GM12878 (cell line): Measurements from ENCODE around the gene TPD52L2. TPM values are rescaled to one million over a fixed set of nuclear protein-coding genes. Genes with fewer than 3 reads are reported as not detected.

Experiments
- ATAC-seq: fragments of 200-7000 bp; cut with Tn5 transposase; 3 replicates; pipeline ENCODE4 v1.9.1; 2020; ENCODE audit warnings: mild to moderate bottlenecking, moderate library complexity
- BruUV-seq: library from RNA; stranded (reverse); fragments of 400-500 nt; replicated peaks from 2 replicates; lab custom pipeline; 2021; lab: Mats Ljungman, UMichigan
- CTCF ChIA-PET: fragments of 300-600 bp; sonication (Branson Sonifier 250); formaldehyde crosslinking; extraction: SDS; loops from one replicate; lab custom pipeline; 2021; ENCODE audit warnings: inconsistent platforms; lab: Yijun Ruan, JAX
- POLR2A ChIA-PET: fragments of 350-600 bp; formaldehyde crosslinking; extraction: SDS; loops from one replicate; lab custom pipeline; 2021; ENCODE audit warnings: inconsistent platforms; lab: Charles Lee
- RAD21 ChIA-PET: fragments of 300-600 bp; sonication (Branson Sonifier 250); formaldehyde crosslinking; loops from one replicate; lab custom pipeline; 2023; ENCODE audit warnings: antibody characterized with exemption; ENCODE audit not compliant: unreplicated experiment; lab: Charles Lee
- SMC1A ChIA-PET: fragments of 300-600 bp; sonication (Branson Sonifier 250); formaldehyde crosslinking; loops from one replicate; lab custom pipeline; 2023; ENCODE audit not compliant: unreplicated experiment, uncharacterized antibody; lab: Charles Lee
- DNase-seq: peaks from one replicate; pipeline ENCODE4 v3.0.0-alpha.2; 2011; ENCODE audit warnings: low read depth, low spot score
- FAIRE-seq: peaks from 3 replicates; lab custom pipeline; 2011; peaks lifted over from hg19 to GRCh38; lab: Jason Lieb, UNC
- H2AFZ ChIP-seq: 2 replicates; pipeline ENCODE4 v1.6.0; 2011; ENCODE audit warnings: low read depth, low read length, control low read depth; ENCODE audit not compliant: control insufficient read depth
- H3K27ac ChIP-seq: 2 replicates; pipeline ENCODE4 v1.5.1; 2011; ENCODE audit warnings: control low read depth; ENCODE audit not compliant: control insufficient read depth, insufficient read depth
- H3K27me3 ChIP-seq, 2 experiments: replicated peaks in 1 of 2; 2 replicates each; pipeline versions ENCODE4 v1.6.0 to v1.6.1; 2011; ENCODE audit warnings: low read length in 1 of 2; ENCODE audit not compliant: control insufficient read depth in 2 of 2, insufficient read depth in 2 of 2
- H3K36me3 ChIP-seq, 2 experiments: 2 replicates each; pipeline ENCODE4 v1.5.1; 2011; ENCODE audit warnings: low read length in 1 of 2; ENCODE audit not compliant: control insufficient read depth in 2 of 2, insufficient read depth in 2 of 2
- H3K4me1 ChIP-seq: 2 replicates; pipeline ENCODE4 v1.6.1; 2011; ENCODE audit warnings: mild to moderate bottlenecking, low read length, moderate library complexity, mixed read lengths; ENCODE audit not compliant: control insufficient read depth, insufficient read depth
- H3K4me2 ChIP-seq: 2 replicates; pipeline ENCODE4 v1.6.0; 2011; ENCODE audit warnings: control low read depth; ENCODE audit not compliant: control insufficient read depth, insufficient read depth
- H3K4me3 ChIP-seq: fragments of 200-600 bp; sonication (generic); 2 replicates; pipeline ENCODE4 v1.5.1; 2016
- H3K79me2 ChIP-seq: 2 replicates; pipeline ENCODE4 v1.6.0; 2011; ENCODE audit warnings: low read length; ENCODE audit not compliant: control insufficient read depth, insufficient read depth
- H3K9ac ChIP-seq: 2 replicates; pipeline ENCODE4 v1.8.0; 2011; ENCODE audit warnings: low read length, control low read depth, mixed read lengths; ENCODE audit not compliant: control insufficient read depth, insufficient read depth
- H3K9me3 ChIP-seq: replicated peaks from 3 replicates; pipeline ENCODE4 v1.5.1; 2011; ENCODE audit warnings: mild to moderate bottlenecking, low read length; ENCODE audit not compliant: control insufficient read depth, insufficient read depth
- H4K20me1 ChIP-seq: 2 replicates; pipeline ENCODE4 v1.6.0; 2011; ENCODE audit not compliant: control insufficient read depth, insufficient read depth
- EED ChIP-seq: sonication (generic); IDR thresholded peaks from 2 replicates; pipeline ENCODE4 v1.6.1; 2016; ENCODE audit warnings: antibody characterized with exemption, low read depth
- MYC ChIP-seq: IDR thresholded peaks from 2 replicates; pipeline ENCODE4 v1.6.1; 2011; ENCODE audit warnings: mild to moderate bottlenecking, low read length, moderate library complexity, inconsistent platforms; ENCODE audit not compliant: insufficient read depth, insufficient replicate concordance, insufficient read length, severe bottlenecking
- NR2C2 ChIP-seq: IDR thresholded peaks from 2 replicates; pipeline ENCODE4 v1.6.1; 2011; ENCODE audit warnings: borderline replicate concordance, low read depth; ENCODE audit not compliant: control insufficient read depth, insufficient read length
- NRF1 ChIP-seq: conservative IDR thresholded peaks from 2 replicates; pipeline ENCODE4 v1.6.1; 2011; ENCODE audit warnings: mild to moderate bottlenecking, low read depth, low read length, improper control_type of control experiment
- PBX3 ChIP-seq: IDR thresholded peaks from 2 replicates; pipeline ENCODE4 v1.6.1; 2011; ENCODE audit warnings: mild to moderate bottlenecking, low read depth, low read length, moderate library complexity; ENCODE audit not compliant: insufficient replicate concordance
- SMAD5 ChIP-seq: IDR thresholded peaks from 2 replicates; pipeline ENCODE4 v1.6.1; 2016; ENCODE audit warnings: antibody characterized with exemption, low read depth
- SRF ChIP-seq, 2 experiments: IDR thresholded peaks; 2 replicates each; pipeline ENCODE4 v1.6.1; 2011; ENCODE audit warnings: low read depth in 2 of 2, low read length in 2 of 2, mild to moderate bottlenecking in 1 of 2, moderate library complexity in 1 of 2
- TARDBP ChIP-seq: IDR thresholded peaks from 2 replicates; pipeline ENCODE4 v1.6.1; 2016; ENCODE audit warnings: borderline replicate concordance
- ZBTB11 ChIP-seq: fragments of 450-650 bp; formaldehyde crosslinking; IDR thresholded peaks from 2 replicates; pipeline ENCODE4 v1.5.0; 2022; ENCODE audit warnings: mild to moderate bottlenecking, missing genetic modification characterization
- WGBS: methylation state at CpG from one replicate; pipeline ENCODE4 v1.1.6; 2016; ENCODE audit warnings: low lambda C conversion rate; ENCODE audit not compliant: insufficient replicate concordance, insufficient coverage; ENCODE audit errors: missing lambda C conversion rate; 5-methylcytosine and 5-hydroxymethylcytosine counted together
- in situ Hi-C: fragments of 300-500 bp; cut with MboI; formaldehyde crosslinking; loops from 9 replicates; pipeline ENCODE4 v1.14.3; 2018; ENCODE audit warnings: mixed read lengths
- intact Hi-C: fragments of 100-400 bp; cut with micrococcal nuclease; formaldehyde crosslinking; loops from one replicate; pipeline ENCODE4 v1.14.2; 2022; ENCODE audit not compliant: unreplicated experiment
- polyA plus RNA-seq, 11 experiments: library from polyadenylated mRNA; depleted of rRNA in 4 of 11; unstranded in 6 of 11; stranded (reverse) in 5 of 11; fragments of >200 nt; fragmentation: Nextera tagmentation in 4 of 11; fragmentation: Illumina TruSeq in 1 of 11; extraction: Ambion mirVana in 4 of 11; extraction: Trizol in 1 of 11; gene quantifications; 1 replicate in 1 of 11; 2 replicates in 10 of 11; pipeline versions ENCODE4 v1.2.1 to v1.2.3, GENCODE V29; 2011 to 2016; ENCODE audit warnings: inconsistent platforms in 2 of 11, missing spikeins in 2 of 11, low read depth in 1 of 11
- total RNA-seq, 4 experiments: library from RNA; depleted of rRNA in 3 of 4; stranded (reverse); fragments of >200 nt in 3 of 4; fragmentation: Illumina TruSeq in 1 of 4; extraction: Trizol in 1 of 4; gene quantifications; 2 replicates each; pipeline versions ENCODE4 v1.2.1 to v1.2.3, GENCODE V29; 2013 to 2021

The TPD52L2 gene
- total and polyA plus RNA-seq, 10 of the 15 experiments (the other 5 are each of a cell fraction or from before 2014, with no cell fraction given), result 1.6 to 71.0 (median 46.3) TPM

- ATAC-seq, result no peak
- intact Hi-C loops, result no loop called here
- Histone ChIP-seq H3K27ac (no peak overlapping the region), H3K27me3 (no peaks in the 10 kb centered on the region)
- no peak for FAIRE-seq
- no peak for TF ChIP-seq NRF1
- TF ChIP-seq, all 136 proteins: peak for 0
- Histone ChIP-seq H3K4me1 (no peaks in the 10 kb centered on the region), H3K9me3 (no peaks in the 10 kb centered on the region), H3K36me3 (peaks cover 0 to 35% of the 10 kb centered on the region in 2 experiments; a peak in 2 of 4 replicates), H3K9ac (no peak overlapping the region), H3K79me2 (no peaks in the 10 kb centered on the region), H3K4me3 (no peak overlapping the region), H2AFZ (no peak overlapping the region), H3K4me2 (no peak overlapping the region), H4K20me1 (no peaks in the 10 kb centered on the region)
- no peak for DNase-seq
- no TSS peak for BruUV-seq
- ChIA-PET POLR2A (no interaction called here), SMC1A (no interaction called here), RAD21 (no interaction called here), CTCF (no interaction called here)
- WGBS, result 99% methylated on average over 9 of the region's 9 CpGs
- in situ Hi-C loops, result no loop called here
These were observed 70.4 kb downstream of the TPD52L2 start for GRCh38 chr20:63935447-63935846.

GRCh38 chr20:63937596-63937995 lies 72.5 kb downstream of the TPD52L2 start:
- Histone ChIP-seq H3K9ac (no peak overlapping the region), H3K36me3 (peaks cover 2 to 29% of the 10 kb centered on the region in 2 experiments; a peak in 3 of 4 replicates), H3K4me2 (no peak overlapping the region), H2AFZ (no peak overlapping the region), H3K9me3 (no peaks in the 10 kb centered on the region; the same call in 2 of the 3 replicates), H3K4me1 (no peaks in the 10 kb centered on the region), H4K20me1 (no peaks in the 10 kb centered on the region), H3K4me3 (no peak overlapping the region), H3K27ac (no peak overlapping the region), H3K27me3 (no peaks in the 10 kb centered on the region)
- ChIA-PET CTCF (no interaction called here), SMC1A (no interaction called here), POLR2A (no interaction called here)
- no peak for DNase-seq
- intact Hi-C loops, result no loop called here
- WGBS, result 92% methylated on average over 14 of the region's 14 CpGs
- no TSS peak for BruUV-seq
- no peak for FAIRE-seq
- in situ Hi-C loops, result no loop called here
- TF ChIP-seq SMAD5 (no peak), NR2C2 (no peak), SRF (IDR thresholded peaks at IDR 0.05; ENCODE audit: low read depth in 2 of 2, low read length in 2 of 2) (no peak), ZBTB11 (CRISPR knock-in tag) (no peak), PBX3 (no peak), MYC (no peak), EED (no peak), TARDBP (no peak)
- TF ChIP-seq, all 136 proteins: peak for 0
- no peak for ATAC-seq
- RAD21 ChIA-PET, result no interaction called here
- no peaks in the 10 kb centered on the region for H3K79me2 ChIP-seq
